HL-60/S4 (cell line): ENCODE data around the gene ITIH2.
"Not testable (repeated sequence)": the region's sequence is repeated elsewhere in the genome, so short reads cannot be mapped to it uniquely, and the experiment has no call there.

ENCODE experiments used
- in situ Hi-C: fragments of 300-500 bp; cut with MboI; formaldehyde crosslinking; loops from 2 replicates; pipeline ENCODE4 v1.14.3; 2022; ENCODE audit warnings: low sequenced_read_pairs

The ITIH2 gene

GRCh38 chr10:7738536-7739407 is 35.7 kb downstream of the ITIH2 start:
- in situ Hi-C loops = loop anchor here (25.0 kb wide), 1 partner anchor 1574 kb away; no protein-coding TSS in a partner anchor

- in situ Hi-C loops = loop anchor here (25.0 kb wide), 1 partner anchor 1568 kb away; no protein-coding TSS in a partner anchor
These were observed 41.2 kb downstream of the ITIH2 start for GRCh38 chr10:7744307-7744706.

GRCh38 chr10:7748637-7749036 is 45.5 kb downstream of the ITIH2 start:
- in situ Hi-C loops = loop anchor here (25.0 kb wide), 1 partner anchor 1564 kb away; no protein-coding TSS in a partner anchor

- in situ Hi-C loops = no loop called here
These were observed 47.1 kb downstream of the ITIH2 start for GRCh38 chr10:7750222-7750621.

DNA sequence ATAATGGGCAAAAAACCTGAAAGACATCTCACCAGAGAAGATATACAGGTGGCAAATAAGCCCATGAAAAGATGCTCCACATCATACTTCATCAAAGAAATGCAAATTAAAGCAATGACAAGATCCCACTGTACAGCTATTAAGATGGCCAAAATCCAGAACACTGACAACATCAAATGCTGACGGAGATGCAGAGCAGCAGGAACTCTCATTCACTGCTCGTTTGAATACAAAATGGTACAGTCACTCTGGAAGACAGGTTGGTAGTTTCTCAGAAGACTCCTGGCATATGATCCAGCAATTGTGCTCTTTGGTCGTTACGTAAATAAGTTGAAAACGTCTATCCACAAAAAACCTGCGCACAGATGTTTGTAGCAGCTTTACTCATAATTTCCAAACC is 49.1 kb downstream of the ITIH2 start:
- in situ Hi-C loops = no loop called here

GRCh38 chr10:7755103-7755502 is 52.0 kb downstream of the ITIH2 start:
- in situ Hi-C loops = no loop called here

GRCh38 chr10:7756360-7756992 is 53.4 kb downstream of the ITIH2 start:
- in situ Hi-C loops = no loop called here

DNA sequence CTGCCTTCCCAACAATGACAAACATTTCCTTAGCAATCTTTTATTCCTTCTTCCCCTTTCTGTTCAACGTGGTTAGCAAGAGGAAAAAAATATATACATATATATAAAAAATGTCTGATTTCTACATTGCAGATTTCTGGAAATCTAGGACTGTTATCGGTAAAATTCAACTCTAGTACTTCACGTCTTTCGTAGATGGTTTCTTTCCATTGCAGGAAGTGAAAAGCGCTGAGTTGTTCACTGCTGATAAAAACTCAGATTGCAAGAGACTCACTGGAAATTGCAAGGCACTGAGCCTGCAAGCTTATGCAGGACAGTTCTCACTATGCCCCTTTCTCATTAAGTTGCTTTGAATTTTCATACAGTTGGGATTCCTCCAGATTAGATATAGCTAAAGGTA is 60.8 kb downstream of the ITIH2 start:
- in situ Hi-C loops = no loop called here

GRCh38 chr10:7766241-7766640 is 63.1 kb downstream of the ITIH2 start:
- in situ Hi-C loops = no loop called here

DNA sequence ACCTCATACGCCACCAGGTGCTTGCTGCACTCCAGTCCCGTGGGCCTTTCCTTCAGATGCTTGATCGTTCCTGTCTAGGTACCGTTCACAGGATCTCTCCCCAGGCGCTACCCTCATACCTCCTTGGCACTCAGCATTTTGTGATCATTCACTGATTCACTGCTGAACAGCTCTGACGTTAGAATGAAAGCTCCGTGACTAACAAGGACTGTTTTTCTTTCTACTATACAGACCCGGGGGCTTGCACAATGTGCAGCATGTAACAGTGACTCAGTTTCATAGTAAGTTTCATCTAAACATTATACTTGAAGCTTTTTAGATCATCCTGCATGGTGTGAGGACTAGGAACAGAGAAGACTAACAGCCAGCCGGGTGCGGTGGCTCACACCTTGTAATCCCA is 64.1 kb downstream of the ITIH2 start:
- in situ Hi-C loops = no loop called here

GRCh38 chr10:7768417-7768816 is 65.3 kb downstream of the ITIH2 start:
- in situ Hi-C loops = no loop called here

GRCh38 chr10:7773845-7774801 is 71.0 kb downstream of the ITIH2 start:
- in situ Hi-C loops = no loop called here

DNA sequence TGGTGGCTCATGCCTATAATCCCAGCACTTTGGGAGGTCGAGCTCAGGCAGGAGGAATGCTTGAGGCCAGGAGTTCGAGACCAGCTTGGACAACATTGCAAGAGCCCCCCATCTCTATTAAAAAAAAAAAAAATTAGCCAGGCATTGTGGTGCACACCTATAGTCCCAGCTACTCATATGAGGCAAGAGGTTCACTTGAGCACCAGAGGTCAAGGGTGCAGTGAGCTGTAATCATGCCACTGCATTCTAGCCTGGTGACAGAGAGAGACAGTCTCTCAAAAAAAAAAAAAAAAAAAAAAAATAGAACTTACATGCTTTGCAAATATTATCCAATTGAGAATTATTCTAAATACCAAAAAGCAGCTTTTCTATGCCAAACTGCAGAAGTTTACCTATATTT is 73.7 kb downstream of the ITIH2 start:
- in situ Hi-C loops = no loop called here

GRCh38 chr10:7782194-7782593 is 79.1 kb downstream of the ITIH2 start:
- in situ Hi-C loops = not testable (repeated sequence)

DNA sequence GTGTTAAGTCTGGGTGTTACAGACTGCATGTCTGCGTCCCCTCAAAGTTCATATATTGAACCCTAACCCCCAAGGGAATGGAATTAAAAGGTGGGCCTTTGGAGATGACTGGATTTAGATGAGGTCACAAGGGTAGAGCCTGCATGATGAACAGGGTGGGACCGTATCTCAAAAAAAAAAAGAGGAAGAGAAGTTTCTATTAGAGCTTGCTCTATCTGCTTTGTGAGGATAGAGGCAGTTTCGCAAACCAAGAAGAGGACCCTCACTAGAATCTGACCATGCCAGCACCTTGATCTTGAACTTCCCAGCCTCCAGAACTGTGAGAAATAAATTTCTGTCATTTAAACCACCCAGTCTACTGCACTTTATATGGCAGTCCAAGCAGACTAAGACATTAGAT is 83.3 kb downstream of the ITIH2 start:
- in situ Hi-C loops = no loop called here

DNA sequence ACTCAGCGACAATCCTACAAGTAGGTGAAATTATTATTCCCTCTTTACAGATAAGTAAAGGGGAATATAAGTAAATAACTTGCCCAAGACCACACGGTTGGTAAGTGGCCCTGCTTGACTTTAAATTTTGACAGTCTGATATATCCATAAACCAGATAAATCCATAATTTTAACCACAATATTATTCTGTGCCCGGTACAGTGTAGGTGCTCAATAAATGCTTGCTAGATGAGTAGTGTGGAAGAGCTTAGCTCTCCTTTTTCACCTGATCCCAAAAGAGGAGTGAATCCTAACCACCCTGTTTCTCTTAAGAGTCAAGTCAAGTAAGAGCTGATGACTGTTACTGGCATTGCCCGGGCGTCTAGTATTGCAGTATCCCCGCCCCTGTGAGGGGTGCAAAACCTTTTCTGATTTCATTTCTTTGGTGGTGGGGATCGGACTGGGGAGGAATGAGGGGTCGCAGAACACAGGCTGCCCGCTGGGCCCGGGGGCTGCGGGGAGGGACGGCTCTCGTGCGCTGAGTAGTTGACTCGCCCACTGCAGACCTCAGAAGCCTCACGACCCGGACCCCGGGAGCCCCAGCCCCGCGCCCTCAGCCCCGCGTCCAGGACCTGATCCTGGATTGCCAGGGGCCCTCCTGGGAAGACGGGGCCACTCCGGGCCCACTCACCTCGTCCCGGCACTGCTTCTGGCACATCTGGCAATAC is 84.2 kb downstream of the ITIH2 start:
- in situ Hi-C loops = no loop called here

DNA sequence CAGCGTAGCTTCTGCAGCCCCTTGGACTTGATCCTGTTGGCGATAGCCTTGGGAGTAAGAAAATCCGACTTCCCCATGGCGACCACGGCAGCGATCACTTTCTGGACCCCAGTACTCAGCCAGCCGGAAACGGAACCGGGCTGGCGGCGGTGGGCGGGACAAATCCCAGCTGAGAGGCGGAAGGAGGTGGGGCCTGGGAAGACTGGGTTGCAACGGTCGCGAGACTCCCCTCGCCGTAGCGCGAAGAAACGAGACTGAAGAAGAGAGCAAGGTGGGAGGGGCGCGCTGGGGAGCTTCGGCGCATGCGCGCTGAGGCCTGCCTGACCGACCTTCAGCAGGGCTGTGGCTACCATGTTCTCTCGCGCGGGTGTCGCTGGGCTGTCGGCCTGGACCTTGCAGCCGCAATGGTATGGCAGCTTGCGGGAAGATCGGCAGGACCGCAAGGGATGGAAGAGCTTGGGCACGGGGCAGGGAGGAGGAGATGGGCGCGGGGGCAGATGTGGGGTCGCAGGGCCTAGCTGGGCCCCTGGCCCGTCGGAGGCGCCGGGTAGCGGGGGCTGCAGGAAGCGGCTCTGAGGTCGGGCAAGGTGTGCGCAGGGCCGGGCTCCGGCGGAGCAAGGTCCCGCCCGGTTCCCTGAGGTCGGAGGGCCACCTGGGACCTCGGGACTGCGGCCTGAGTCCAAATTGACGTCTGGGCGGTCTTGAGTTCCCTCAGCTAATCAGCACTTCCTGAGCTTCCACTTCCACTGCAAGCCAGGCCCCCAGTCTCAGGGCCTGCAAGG is 84.9 kb downstream of the ITIH2 start, which contains the start of the genes ATP5F1C and KIN:
TSS of gene ATP5F1C (plus strand) at position 321 of the 782 bp plus-strand sequence. CDS start at position 352, 31 bp downstream.
TSS of gene KIN (minus strand) at position 137 of the 782 bp plus-strand sequence. CDS start at position 77, 60 bp downstream.
- in situ Hi-C loops = no loop called here

DNA sequence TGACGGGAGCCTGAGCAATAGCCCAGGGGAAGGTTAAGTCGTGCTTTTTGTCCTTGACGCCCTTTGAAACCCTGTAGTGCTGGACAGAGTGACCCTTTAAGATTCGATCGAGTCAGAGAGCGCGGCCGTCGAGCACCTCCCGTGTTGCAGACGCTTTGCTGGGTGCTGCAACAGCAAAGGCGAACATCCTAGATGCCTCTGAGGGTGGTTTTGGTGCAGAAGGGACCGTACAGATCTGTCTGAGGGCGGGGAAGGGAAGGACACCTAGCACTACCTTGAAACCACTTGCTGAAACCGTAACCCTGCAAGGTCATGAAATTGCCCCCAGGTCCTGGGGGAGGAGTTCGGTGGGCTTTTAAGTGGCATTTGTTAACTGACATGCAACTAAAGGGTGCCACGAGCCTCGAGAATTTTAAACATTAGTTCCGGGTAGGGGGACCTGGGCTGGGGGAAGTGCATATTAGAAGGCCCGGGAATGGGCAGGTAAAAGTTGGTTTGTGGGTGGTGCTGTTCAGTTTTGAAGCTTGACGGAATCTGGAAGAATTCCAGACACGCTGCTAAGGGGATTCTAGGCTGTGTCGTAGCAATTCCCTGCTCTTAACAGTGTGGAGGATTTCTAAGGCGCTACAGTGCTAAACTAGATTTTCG is 85.6 kb downstream of the ITIH2 start:
- in situ Hi-C loops = no loop called here

- in situ Hi-C loops = no loop called here
These were observed 86.3 kb downstream of the ITIH2 start for GRCh38 chr10:7789390-7789789.
